ENCODE measurements around the gene MTMR4.
"Not testable (repeated sequence)": the region's sequence is repeated elsewhere in the genome, so short reads cannot be mapped to it uniquely, and the experiment has no call there.

The MTMR4 gene

GRCh38 chr17:58493506-58493905 lies 20.9 kb downstream of the MTMR4 start:
- H3K27me3 ChIP-seq: no peaks in the 10 kb centered on the region
- H3K9me3 ChIP-seq (replicated peaks in 1 of 11): peaks cover 0 to 7% (median under 1%) of the 10 kb centered on the region in 11 experiments; a peak in 9 of 22 replicates
- H4K20me1 ChIP-seq: peaks cover 0 to 37% (median 12%) of the 10 kb centered on the region in 11 experiments; a peak in 14 of 22 replicates
- peaks cover 0 to 1% (median 0%) of the 10 kb centered on the region in 10 experiments; a peak in 8 of 20 replicates for H3K4me1 ChIP-seq
- H3K9ac ChIP-seq: no peak overlapping the region
- no peak overlapping the region for H3K27ac ChIP-seq
- no peak for TF ChIP-seq Cebpa-rat (IDR thresholded peaks at IDR 0.05)
- peaks cover 94 to 99% (median 98%) of the 10 kb centered on the region in 11 experiments for H3K36me3 ChIP-seq
- no peak overlapping the region for H3K4me3 ChIP-seq
- H3K4me2 ChIP-seq: no peak overlapping the region

DNA sequence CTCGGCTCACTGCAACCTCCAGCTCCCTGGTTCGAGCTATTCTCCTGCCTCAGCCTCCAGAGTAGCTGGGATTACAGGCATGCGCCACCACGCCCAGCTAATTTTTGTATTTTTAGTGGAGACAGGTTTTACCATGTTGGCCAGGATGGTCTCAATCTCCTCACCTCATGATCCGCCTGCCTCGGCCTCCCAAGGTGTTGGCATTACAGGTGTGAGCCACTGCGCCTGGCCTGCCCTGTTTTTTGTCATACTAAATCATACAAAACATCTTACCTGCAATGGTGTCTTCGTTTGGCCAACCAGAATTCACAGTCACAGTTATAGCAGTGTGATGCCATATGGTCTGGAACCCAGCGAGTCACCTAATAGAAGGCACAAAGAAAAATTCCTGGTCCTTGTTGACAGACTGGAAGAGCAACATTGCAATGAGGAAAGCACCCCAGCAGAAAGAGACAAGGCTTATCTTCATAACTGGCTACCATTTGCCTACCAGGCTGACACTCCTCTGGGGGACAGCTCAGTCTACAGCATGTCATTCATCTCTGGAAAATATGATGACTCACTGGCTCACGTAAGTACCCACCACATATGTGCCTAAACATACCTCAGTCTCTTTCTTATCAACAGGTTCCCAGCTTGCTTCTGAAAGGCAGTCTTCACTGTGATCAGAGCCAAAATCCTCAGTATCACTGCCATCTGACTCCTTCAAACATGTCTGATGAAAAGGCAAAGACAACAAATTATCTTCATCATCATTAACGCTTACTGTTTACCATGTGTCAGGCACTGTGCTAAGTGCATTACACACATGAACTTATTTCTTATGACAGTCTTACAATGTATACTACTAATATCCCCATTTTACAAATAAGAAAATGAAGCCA lies 22.0 kb downstream of the MTMR4 start:
- Histone ChIP-seq H3K36me3 (peaks cover 91 to 96% (median 94%) of the 10 kb centered on the region in 11 experiments), H3K27me3 (no peaks in the 10 kb centered on the region)

DNA sequence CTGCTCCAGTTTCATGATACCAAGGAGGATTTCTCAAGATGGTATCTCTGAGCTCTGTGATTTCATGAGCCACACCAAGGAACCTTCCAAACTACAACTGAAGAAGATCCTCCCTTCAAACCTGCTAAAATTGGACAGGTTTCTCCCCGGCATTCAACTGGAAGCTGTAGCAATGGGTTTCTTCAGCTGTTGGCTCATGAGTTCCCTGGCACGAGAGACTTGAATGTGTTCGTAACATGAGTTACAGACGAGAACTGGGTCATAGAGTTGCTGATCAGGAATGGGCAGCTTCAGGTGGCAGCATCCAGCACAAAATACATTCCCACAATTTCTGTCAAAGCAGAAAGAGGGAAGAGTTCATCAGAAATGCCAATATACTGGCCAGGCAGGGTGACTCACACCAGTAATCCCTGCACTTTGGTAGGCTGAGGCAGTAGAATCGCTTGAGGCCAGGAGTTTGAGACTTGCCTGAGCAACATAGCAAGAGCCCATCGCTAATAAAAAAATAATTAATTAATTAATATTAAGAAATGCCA lies 22.9 kb downstream of the MTMR4 start:
- peaks cover 4 to 16% (median 14%) of the 10 kb centered on the region in 10 experiments; a peak in 18 of 20 replicates for H3K4me1 ChIP-seq

More for the DNA sequence above, 22.0 kb downstream of the MTMR4 start:
- peaks cover 4 to 12% (median 10%) of the 10 kb centered on the region in 10 experiments; a peak in 18 of 20 replicates for H3K4me1 ChIP-seq
- H3K27ac ChIP-seq: no peak overlapping the region
- H3K4me3 ChIP-seq: no peak overlapping the region
- H3K4me2 ChIP-seq: no peak overlapping the region
- H4K20me1 ChIP-seq: peaks cover 0 to 37% (median 12%) of the 10 kb centered on the region in 11 experiments; a peak in 14 of 22 replicates
- H3K9me3 ChIP-seq (replicated peaks in 1 of 11): peaks cover 0 to 12% (median 7%) of the 10 kb centered on the region in 11 experiments; a peak in 11 of 22 replicates
- H3K9ac ChIP-seq: no peak overlapping the region
- TF ChIP-seq Cebpa-rat (IDR thresholded peaks at IDR 0.05): no peak

DNA sequence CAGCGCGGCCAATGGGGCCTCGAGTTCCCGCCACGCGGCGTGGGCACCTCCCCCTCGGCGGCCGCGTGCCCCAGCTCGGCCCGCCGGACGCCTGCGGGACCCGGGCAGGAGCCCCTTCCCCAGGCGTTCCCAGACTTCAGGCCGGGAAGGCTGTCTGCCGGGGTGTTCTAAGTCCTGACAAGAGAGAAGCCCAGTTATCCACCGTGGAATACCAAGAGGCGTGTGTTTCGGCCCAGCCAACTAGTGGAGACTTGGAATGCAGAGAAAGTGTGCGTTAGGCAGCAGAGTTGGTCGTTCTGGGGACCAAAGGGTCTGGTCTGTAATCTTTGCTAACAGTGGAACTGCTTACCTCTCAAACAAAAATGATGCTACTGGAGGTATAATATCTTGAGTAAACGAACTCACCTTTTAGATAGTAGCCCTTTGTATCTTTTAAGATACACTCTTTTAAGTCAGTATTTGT lies 26.0 kb downstream of the MTMR4 start:
- peaks cover 51 to 58% (median 54%) of the 10 kb centered on the region in 11 experiments for H3K36me3 ChIP-seq
- no peaks in the 10 kb centered on the region for H3K27me3 ChIP-seq

More for the DNA sequence above, 22.9 kb downstream of the MTMR4 start:
- no peak overlapping the region for H3K4me3 ChIP-seq
- no peak overlapping the region for H3K27ac ChIP-seq
- no peak overlapping the region for H3K4me2 ChIP-seq
- no peaks in the 10 kb centered on the region for H3K27me3 ChIP-seq
- peaks cover 82 to 89% (median 85%) of the 10 kb centered on the region in 11 experiments for H3K36me3 ChIP-seq
- no peak for TF ChIP-seq Cebpa-rat (IDR thresholded peaks at IDR 0.05)
- H3K9ac ChIP-seq: no peak overlapping the region
- peaks cover 0 to 32% (median 12%) of the 10 kb centered on the region in 11 experiments; a peak in 13 of 22 replicates for H4K20me1 ChIP-seq
- peaks cover 0 to 12% (median 7%) of the 10 kb centered on the region in 11 experiments; a peak in 11 of 22 replicates for H3K9me3 ChIP-seq (replicated peaks in 1 of 11)

GRCh38 chr17:58487589-58488427 lies 26.6 kb downstream of the MTMR4 start, which contains the start of gene HSF5:
TSS of gene HSF5 (minus strand) at chr17:58488408. CDS start at chr17:58488274, 134 bp downstream.
- Histone ChIP-seq H3K36me3 (peaks cover 44 to 51% (median 47%) of the 10 kb centered on the region in 11 experiments), H3K27ac (peak within 1 kb of the TSS in 9 of 11 experiments; percentile 22 to 72 (median 67); a peak in 16 of 22 replicates), H3K9me3 (replicated peaks in 1 of 11) (peaks cover 0 to 12% (median 7%) of the 10 kb centered on the region in 11 experiments; a peak in 11 of 22 replicates), H3K9ac (peak within 1 kb of the TSS in 10 of 11 experiments; percentile 14 to 71 (median 68); a peak in 19 of 22 replicates), H4K20me1 (peaks cover 0 to 10% (median 0%) of the 10 kb centered on the region in 11 experiments; a peak in 5 of 22 replicates), H3K27me3 (no peaks in the 10 kb centered on the region), H3K4me1 (peaks cover 4 to 16% (median 14%) of the 10 kb centered on the region in 10 experiments; a peak in 18 of 20 replicates), H3K4me2 (peak within 1 kb of the TSS; percentile 61 to 84 (median 76)), H3K4me3 (peak within 1 kb of the TSS; percentile 27 to 67 (median 50); a peak in 19 of 20 replicates)
- no peak for TF ChIP-seq Cebpa-rat (IDR thresholded peaks at IDR 0.05)

More for the DNA sequence above, 26.0 kb downstream of the MTMR4 start:
- Histone ChIP-seq H4K20me1 (peaks cover 0 to 11% (median 4%) of the 10 kb centered on the region in 11 experiments; a peak in 11 of 22 replicates), H3K4me3 (peak overlapping the region in 9 of 10 experiments; percentile 27 to 67 (median 50); a peak in 16 of 20 replicates), H3K4me1 (peaks cover 4 to 16% (median 14%) of the 10 kb centered on the region in 10 experiments; a peak in 18 of 20 replicates), H3K9ac (peak overlapping the region in 8 of 11 experiments; percentile 49 to 71 (median 68); a peak in 13 of 22 replicates), H3K4me2 (peak overlapping the region; percentile 61 to 84 (median 76)), H3K27ac (peak overlapping the region in 8 of 11 experiments; percentile 59 to 72 (median 68); a peak in 15 of 22 replicates), H3K9me3 (replicated peaks in 1 of 11) (peaks cover 0 to 12% (median 7%) of the 10 kb centered on the region in 11 experiments; a peak in 11 of 22 replicates)
- no peak for TF ChIP-seq Cebpa-rat (IDR thresholded peaks at IDR 0.05)

DNA sequence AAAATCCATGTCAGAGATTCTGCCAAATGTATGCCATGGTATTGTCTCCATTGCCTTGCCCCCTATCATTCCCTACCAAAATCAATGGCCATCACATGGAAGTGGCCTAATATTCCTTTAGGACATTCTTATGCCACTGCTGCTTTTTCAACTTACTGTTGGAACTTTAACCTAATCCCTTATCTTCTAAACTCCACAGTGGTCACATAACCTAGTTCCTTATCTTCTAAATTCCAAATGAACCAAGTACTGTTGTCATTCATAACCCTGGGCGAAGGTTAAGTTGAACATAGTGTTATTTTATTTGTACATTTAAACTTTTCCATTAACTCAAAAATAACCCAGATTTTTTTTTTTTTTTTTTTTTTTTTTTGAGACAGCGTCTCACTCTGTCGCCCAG lies 29.8 kb downstream of the MTMR4 start:
- Histone ChIP-seq H3K36me3 (peaks cover 12 to 19% (median 16%) of the 10 kb centered on the region in 11 experiments), H3K4me2 (no peak overlapping the region), H3K9ac (no peak overlapping the region), H4K20me1 (no peaks in the 10 kb centered on the region; a peak in 1 of 22 replicates), H3K4me1 (peaks cover 4 to 16% (median 14%) of the 10 kb centered on the region in 10 experiments; a peak in 18 of 20 replicates), H3K27ac (no peak overlapping the region), H3K9me3 (replicated peaks in 1 of 11) (peaks cover 0 to 12% (median 7%) of the 10 kb centered on the region in 11 experiments; a peak in 11 of 22 replicates), H3K4me3 (no peak overlapping the region), H3K27me3 (no peaks in the 10 kb centered on the region)
- no peak for TF ChIP-seq Cebpa-rat (IDR thresholded peaks at IDR 0.05)

- H3K4me3 ChIP-seq; H4K20me1 ChIP-seq; H3K36me3 ChIP-seq; H3K27ac ChIP-seq; H3K27me3 ChIP-seq; H3K9ac ChIP-seq; H3K4me1 ChIP-seq; H3K4me2 ChIP-seq; H3K9me3 ChIP-seq (replicated peaks in 1 of 11): not testable (repeated sequence)
These were observed 32.6 kb downstream of the MTMR4 start for GRCh38 chr17:58481798-58482197.

- Histone ChIP-seq H3K4me2 (no peak overlapping the region), H4K20me1 (no peaks in the 10 kb centered on the region), H3K4me1 (no peaks in the 10 kb centered on the region), H3K9ac (no peak overlapping the region), H3K27ac (no peak overlapping the region), H3K36me3 (0 out of 22 replicates have a peak, but pooled peaks cover 0 to 5% (median 0%) of the 10 kb centered on the region in 11 experiments), H3K9me3 (replicated peaks in 1 of 11) (no peaks in the 10 kb centered on the region), H3K4me3 (no peak overlapping the region), H3K27me3 (no peaks in the 10 kb centered on the region)
- no peak for TF ChIP-seq Cebpa-rat (IDR thresholded peaks at IDR 0.05)
These were observed 34.3 kb downstream of the MTMR4 start for GRCh38 chr17:58480090-58480489.
